IPS DF 4.7 (cell line): ENCODE results near the gene CAPN5.

Source experiments
- DNase-seq: peaks from one replicate; pipeline ENCODE4 v3.0.0-alpha.2; 2013; ENCODE audit warnings: low spot score; ENCODE audit errors: extremely low read depth

CAPN5 gene

DNA sequence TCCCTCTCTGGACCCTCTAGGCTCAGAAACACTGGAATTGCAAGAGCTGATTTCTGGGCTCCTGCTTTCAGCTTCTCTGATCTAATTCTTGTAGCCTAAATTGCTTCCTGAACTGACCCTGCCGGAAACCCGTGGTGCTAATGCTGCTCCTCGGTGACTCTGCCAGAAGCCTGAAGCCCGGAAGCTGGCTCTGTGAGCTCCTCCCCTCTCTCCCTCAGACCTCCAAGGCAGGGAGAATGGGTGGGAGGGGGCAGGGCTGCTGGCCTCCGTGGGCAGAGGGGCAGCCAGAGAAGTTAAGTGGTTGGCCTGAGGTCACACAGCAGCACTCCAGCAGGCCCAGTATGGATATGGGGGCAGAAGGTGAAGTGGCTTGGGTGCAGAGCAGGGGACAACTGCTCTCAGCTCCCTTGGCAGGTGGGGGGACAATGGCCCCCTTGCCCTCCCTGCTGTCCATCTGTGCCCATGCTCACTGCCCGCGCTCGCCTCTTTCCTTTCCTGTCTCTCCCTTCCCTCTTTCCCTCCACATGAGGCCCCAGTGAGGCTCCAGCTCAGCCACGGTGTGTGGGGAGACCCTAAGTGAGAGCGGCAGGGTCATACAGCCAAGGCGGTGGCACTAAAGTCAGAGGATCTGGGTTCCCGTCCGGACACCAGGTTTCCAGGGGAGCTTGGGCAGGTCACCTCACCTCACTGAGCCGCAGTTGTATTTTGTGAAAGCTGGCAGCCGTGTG, 16.2 kb downstream of the CAPN5 start:
- DNase-seq = no peak

- DNase-seq = no peak
Measured at GRCh38 chr11:77083566-77084245, 16.9 kb downstream of the CAPN5 start.

DNA sequence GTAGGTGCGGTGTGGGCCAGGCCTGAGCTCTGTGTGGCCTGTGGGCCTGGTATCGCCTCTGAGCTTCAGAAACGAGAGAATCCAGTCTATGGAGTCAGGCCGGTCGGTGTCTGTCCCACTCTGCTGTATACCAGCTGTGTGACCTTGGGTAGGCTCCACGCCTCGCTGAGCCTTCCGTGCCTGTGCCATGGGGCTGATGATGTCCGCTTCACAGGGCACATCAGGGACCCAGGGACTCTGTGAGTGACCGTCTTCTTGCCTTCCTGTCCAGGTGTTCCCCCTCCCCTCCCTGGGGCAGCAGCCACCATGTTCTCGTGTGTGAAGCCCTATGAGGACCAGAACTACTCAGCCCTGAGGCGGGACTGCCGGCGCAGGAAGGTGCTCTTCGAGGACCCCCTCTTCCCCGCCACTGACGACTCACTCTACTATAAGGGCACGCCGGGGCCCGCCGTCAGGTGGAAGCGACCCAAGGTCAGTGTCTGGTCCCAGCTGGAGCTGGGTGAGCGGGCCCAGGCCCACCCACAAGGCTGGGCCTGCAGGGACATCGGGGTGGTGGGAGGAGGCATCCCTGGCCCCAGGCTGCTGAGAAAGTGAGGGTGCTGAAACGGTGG, 17.9 kb downstream of the CAPN5 start:
- DNase-seq = no peak

DNA sequence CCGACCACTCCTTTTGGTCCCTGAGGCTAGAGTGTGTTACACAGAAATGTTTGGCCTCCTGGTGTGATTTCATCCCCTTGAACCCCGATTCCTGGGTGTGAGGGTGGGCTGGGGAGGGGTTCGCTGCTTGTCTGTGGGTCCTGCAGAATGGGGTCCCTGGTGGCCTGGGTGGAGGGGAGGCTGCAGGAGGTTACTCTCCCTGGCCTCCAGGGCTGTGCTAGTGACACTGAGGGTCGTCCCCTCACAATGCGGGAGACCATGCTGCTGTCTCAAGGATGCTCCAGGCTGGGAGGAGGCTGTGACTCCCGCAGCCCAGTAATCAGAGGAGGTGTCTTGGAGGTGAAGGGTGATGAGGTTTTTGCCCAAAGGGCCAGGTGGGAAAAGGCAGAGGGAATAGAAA, 18.9 kb downstream of the CAPN5 start:
- no peak for DNase-seq

- DNase-seq = no peak
Measured at GRCh38 chr11:77086521-77087472, 20.0 kb downstream of the CAPN5 start.

GRCh38 chr11:77087723-77088225, 21.0 kb downstream of the CAPN5 start:
- DNase-seq = no peak

- no peak for DNase-seq
Measured at GRCh38 chr11:77088236-77089003, 21.6 kb downstream of the CAPN5 start.

GRCh38 chr11:77089004-77089545, 22.3 kb downstream of the CAPN5 start:
- DNase-seq = no peak

DNA sequence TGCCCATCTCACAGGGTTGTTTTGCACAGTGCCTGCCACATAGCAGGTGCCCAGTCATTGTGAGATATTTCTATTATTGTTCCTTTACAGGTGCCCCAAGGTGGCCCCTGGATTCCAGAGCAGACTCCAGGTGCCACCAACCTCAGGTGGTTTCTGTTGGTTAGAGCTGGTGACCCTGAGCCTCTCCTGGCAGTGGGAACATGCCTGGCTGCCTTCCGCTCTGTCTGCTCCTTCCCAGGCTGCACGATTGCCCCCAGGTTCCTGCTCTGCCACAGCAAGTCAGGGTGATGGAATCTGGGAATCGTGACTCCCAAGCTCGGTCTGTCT, 23.2 kb downstream of the CAPN5 start:
- DNase-seq = no peak

GRCh38 chr11:77090373-77091111, 23.8 kb downstream of the CAPN5 start:
- DNase-seq = no peak

DNA sequence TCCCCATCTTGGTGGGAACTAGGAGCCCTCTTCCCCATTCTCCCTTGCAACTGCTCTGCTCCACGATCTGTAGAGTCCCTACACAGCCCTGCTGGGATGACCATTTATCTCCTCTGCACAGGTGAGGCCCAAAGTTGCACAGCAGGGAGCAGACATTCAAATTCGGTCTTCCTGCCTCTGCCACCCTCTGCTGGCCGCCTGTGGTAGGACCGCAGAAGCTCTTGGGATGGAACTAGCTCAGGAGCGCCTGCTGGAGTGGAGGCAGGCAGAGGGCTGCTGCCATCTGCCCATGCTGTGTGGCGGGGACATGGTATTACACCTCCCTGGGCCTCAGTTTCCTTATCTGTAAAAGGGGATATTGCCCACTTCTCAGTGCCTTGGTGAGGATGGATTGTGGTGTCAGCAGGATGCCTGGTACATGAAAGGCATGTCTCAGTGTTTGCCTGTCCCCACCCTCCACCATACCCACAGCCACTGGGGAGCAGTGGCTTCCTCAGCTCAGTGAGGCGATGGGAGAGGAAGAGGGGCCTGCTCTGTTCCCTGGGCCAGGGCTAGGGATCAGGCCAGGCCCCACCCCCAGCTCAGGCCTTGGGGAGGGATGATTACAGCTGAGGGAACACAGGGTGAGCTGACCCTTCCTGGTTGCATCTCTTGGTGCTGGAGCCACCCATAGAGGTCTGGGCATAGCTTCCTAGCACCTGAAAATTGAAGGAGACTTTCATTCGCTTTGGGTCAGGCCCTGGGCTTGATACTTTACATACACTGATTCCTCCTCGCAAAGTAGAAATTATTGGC, 24.6 kb downstream of the CAPN5 start:
- no peak for DNase-seq

- no peak for DNase-seq
Measured at GRCh38 chr11:77092382-77092781, 25.6 kb downstream of the CAPN5 start.

GRCh38 chr11:77093056-77093891, 26.5 kb downstream of the CAPN5 start:
- no peak for DNase-seq

GRCh38 chr11:77093987-77094840, 27.4 kb downstream of the CAPN5 start:
- DNase-seq = no peak

DNA sequence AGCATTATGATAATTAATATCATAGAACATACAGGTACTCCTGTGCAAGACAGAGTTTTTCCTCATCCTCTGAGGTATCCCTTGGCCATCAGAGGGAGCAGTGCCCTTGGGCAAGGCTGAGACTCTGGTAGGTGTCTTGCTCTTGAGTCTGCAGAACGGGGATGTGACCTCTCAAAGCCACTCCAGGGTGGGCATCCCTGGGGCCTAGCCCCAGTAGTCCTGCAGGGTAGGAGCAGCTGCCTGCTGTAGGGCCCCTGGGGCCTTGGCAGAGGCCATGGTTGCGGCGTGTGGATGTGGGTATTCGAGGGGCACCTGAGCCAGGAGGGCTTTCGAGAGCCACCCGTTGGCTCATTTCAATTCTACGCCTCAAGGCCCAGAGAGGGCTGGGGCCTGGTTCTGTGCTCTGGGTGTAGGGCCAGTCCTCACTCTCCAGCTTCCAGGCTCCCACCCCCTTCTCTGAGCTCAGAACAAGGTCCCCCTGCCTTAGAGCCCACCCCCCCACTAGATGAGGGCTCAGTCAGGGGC, 28.1 kb downstream of the CAPN5 start:
- DNase-seq = no peak

DNA sequence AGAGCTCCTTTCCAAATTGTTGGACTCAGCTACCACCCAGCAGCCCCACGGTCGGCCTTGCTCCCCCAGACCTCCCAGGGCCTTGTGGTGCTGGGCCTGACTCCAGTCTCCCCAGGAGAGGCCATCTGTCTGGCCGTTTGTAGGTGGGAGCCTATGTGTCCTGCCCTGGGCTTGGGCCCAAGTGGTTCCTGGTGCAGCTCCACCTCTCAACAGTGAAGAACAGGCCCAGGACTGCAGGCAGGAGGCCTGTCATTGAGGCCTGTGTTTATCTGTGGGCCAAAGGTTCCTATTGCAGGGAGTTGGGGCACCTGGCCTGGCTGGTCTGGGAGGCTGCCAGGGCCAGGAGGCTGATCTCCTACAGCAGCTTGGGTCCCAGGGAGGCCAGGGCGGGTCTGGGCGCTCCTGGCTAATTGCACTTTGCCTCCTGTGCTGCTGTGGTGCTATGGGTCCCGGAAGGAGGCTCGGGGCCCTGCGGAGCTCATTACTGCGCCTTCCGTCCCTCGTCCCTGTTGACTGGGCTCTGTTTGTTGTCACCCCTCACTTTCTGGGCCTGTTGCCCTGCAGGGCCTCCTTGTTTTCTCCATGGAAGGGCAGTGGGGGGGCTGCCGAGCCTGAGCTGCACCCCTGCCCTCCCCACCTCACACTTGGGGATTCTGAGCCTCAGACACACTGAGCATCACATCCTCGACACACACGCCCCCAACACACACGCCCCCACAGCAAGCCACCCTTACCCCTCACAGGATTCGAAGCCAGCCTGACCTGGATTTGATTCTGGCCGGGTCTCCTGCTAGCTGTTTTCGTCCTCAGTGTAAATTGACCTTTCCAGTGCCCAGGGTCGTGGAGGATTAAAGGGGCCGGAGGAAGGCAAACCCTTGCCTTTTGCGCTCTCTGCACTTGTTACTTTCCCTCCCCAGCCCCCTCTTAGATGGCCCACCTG, 29.1 kb downstream of the CAPN5 start:
- DNase-seq = no peak
